Endothelial cell of umbilical vein (primary cell): Measurements from ENCODE around the gene EPB41L1. TPM values are rescaled to one million over a fixed set of nuclear protein-coding genes. Genes with fewer than 3 reads are reported as not detected.

Experiments
- BruUV-seq: library from RNA; stranded (reverse); fragments of 400-500 nt; replicated peaks from 2 replicates; lab custom pipeline; 2021; lab: Mats Ljungman, UMichigan
- CTCF ChIA-PET: fragments of 300-600, 350-600 bp; sonication (Branson Sonifier 250); formaldehyde crosslinking; loops from one replicate; lab custom pipeline; 2021; ENCODE audit warnings: antibody characterized with exemption, inconsistent platforms; lab: Charles Lee
- POLR2A ChIA-PET: fragments of 300-600, 350-600 bp; sonication (Branson Sonifier 250); formaldehyde crosslinking; loops from one replicate; lab custom pipeline; 2021; ENCODE audit warnings: antibody characterized with exemption, inconsistent platforms; lab: Charles Lee
- DNase-seq: peaks from one replicate; pipeline ENCODE4 v3.0.0-alpha.2; 2011; ENCODE audit warnings: low read depth, low spot score
- FAIRE-seq: peaks from 2 replicates; lab custom pipeline; 2011; peaks lifted over from hg19 to GRCh38; lab: Jason Lieb, UNC
- H2AFZ ChIP-seq: 2 replicates; pipeline ENCODE4 v1.6.0; 2012; ENCODE audit warnings: low read depth, low read length, control low read depth, inconsistent platforms
- H3K27ac ChIP-seq: 2 replicates; pipeline ENCODE4 v1.5.1; 2011; ENCODE audit warnings: low read depth, mild to moderate bottlenecking, control low read depth, low read length, moderate library complexity; ENCODE audit not compliant: insufficient read depth
- H3K27me3 ChIP-seq, 2 experiments: 2 replicates each; pipeline versions ENCODE4 v1.6.0 to v1.6.1; 2011; ENCODE audit warnings: low read length in 2 of 2, mixed read lengths in 1 of 2; ENCODE audit not compliant: control insufficient read depth in 2 of 2, insufficient read depth in 2 of 2
- H3K36me3 ChIP-seq, 2 experiments: 2 replicates in 1 of 2; 3 replicates in 1 of 2; pipeline ENCODE4 v1.5.1; 2011; ENCODE audit warnings: low read length in 2 of 2, mild to moderate bottlenecking in 1 of 2, moderate library complexity in 1 of 2; ENCODE audit not compliant: control insufficient read depth in 2 of 2, insufficient read depth in 2 of 2; ENCODE audit errors: extremely low read depth in 1 of 2
- H3K4me1 ChIP-seq: 3 replicates; pipeline ENCODE4 v1.5.1; 2011; ENCODE audit warnings: mild to moderate bottlenecking, low read length; ENCODE audit not compliant: control insufficient read depth, insufficient read depth; ENCODE audit errors: extremely low read depth
- H3K4me2 ChIP-seq: 2 replicates; pipeline ENCODE4 v1.6.1; 2011; ENCODE audit warnings: low read length, control low read depth, mixed read lengths; ENCODE audit not compliant: insufficient read depth
- H3K4me3 ChIP-seq, 3 experiments: fragments of 200-600 bp in 1 of 3; sonication (generic), shearing (Covaris generic) in 1 of 3; replicated peaks in 1 of 3; 2 replicates each; pipeline ENCODE4 v1.5.1; 2011 to 2016; ENCODE audit warnings: control low read depth in 3 of 3, low read length in 3 of 3, mild to moderate bottlenecking in 2 of 3, inconsistent platforms in 1 of 3, low read depth in 1 of 3, moderate library complexity in 1 of 3; ENCODE audit not compliant: insufficient read depth in 1 of 3
- H3K79me2 ChIP-seq: 2 replicates; pipeline ENCODE4 v1.6.0; 2012; ENCODE audit warnings: low read length, inconsistent platforms; ENCODE audit not compliant: control insufficient read depth, insufficient read depth
- H3K9ac ChIP-seq: replicated peaks from 2 replicates; pipeline ENCODE3; 2011; ENCODE audit warnings: low read length, control low read depth; ENCODE audit not compliant: insufficient read depth; ENCODE audit errors: extremely low read depth
- H3K9me1 ChIP-seq: replicated peaks from 3 replicates; pipeline ENCODE4 v1.6.0; 2011; ENCODE audit warnings: mild to moderate bottlenecking, low read length; ENCODE audit not compliant: control insufficient read depth, insufficient read depth; ENCODE audit errors: extremely low read depth
- H3K9me3 ChIP-seq: replicated peaks from 2 replicates; pipeline ENCODE4 v1.5.1; 2012; ENCODE audit warnings: low read length, inconsistent platforms; ENCODE audit not compliant: control insufficient read depth, insufficient read depth
- H4K20me1 ChIP-seq: replicated peaks from 2 replicates; pipeline ENCODE3; 2011; ENCODE audit warnings: mild to moderate bottlenecking, low read length; ENCODE audit not compliant: control insufficient read depth, insufficient read depth; ENCODE audit errors: extremely low read depth
- CTCF ChIP-seq, 2 donors: IDR thresholded peaks; 1 replicate in 1 of 2; 2 replicates in 1 of 2; pipeline ENCODE4 v1.5.1; 2011; ENCODE audit warnings: low read length in 2 of 2, mild to moderate bottlenecking in 2 of 2, moderate library complexity in 2 of 2, control low read depth in 1 of 2, inconsistent platforms in 1 of 2, low read depth in 1 of 2; ENCODE audit not compliant: insufficient read depth in 1 of 2; ENCODE audit errors: extremely low read depth in 1 of 2
- EZH2 ChIP-seq: IDR thresholded peaks from 2 replicates; pipeline ENCODE4 v1.6.1; 2012; ENCODE audit warnings: borderline replicate concordance, low read depth, mild to moderate bottlenecking, moderate library complexity, low read length, inconsistent platforms; ENCODE audit not compliant: severe bottlenecking
- FOS ChIP-seq: IDR thresholded peaks from 2 replicates; pipeline ENCODE4 v1.6.1; 2011; ENCODE audit warnings: mild to moderate bottlenecking, low read length, moderate library complexity, borderline replicate concordance; ENCODE audit not compliant: insufficient read depth
- GATA2 ChIP-seq: IDR thresholded peaks from 2 replicates; pipeline ENCODE4 v1.7.0; 2011; ENCODE audit warnings: low read depth, mild to moderate bottlenecking, moderate library complexity, mixed read lengths, low read length; ENCODE audit not compliant: insufficient read length, insufficient read depth
- JUN ChIP-seq: IDR thresholded peaks from 2 replicates; pipeline ENCODE4 v1.6.1; 2011; ENCODE audit warnings: borderline replicate concordance, low read depth; ENCODE audit not compliant: insufficient read length, insufficient read depth
- MAX ChIP-seq: IDR thresholded peaks from 2 replicates; pipeline ENCODE4 v1.6.1; 2011; ENCODE audit not compliant: insufficient read depth, insufficient read length
- MYC ChIP-seq: IDR thresholded peaks from one replicate; pipeline ENCODE4 v1.6.1; 2011; ENCODE audit warnings: mild to moderate bottlenecking, low read depth, low read length
- POLR2A ChIP-seq: IDR thresholded peaks from 2 replicates; pipeline ENCODE4 v1.6.1; 2012; ENCODE audit warnings: low read depth, mild to moderate bottlenecking, control low read depth, low read length
- POLR2AphosphoS5 ChIP-seq: IDR thresholded peaks from 2 replicates; pipeline ENCODE4 v1.6.1; 2012; ENCODE audit warnings: low read depth, mild to moderate bottlenecking, control low read depth, low read length, moderate library complexity; ENCODE audit not compliant: insufficient read depth
- dilution Hi-C: fragments of 300-500 bp; cut with MboI; formaldehyde crosslinking; loops from one replicate; pipeline ENCODE4 v1.15.0; 2019; ENCODE audit warnings: low sequenced_read_pairs; ENCODE audit not compliant: extremely low pct_ligation_motif_present
- intact Hi-C: fragments of 100-400 bp; cut with micrococcal nuclease; formaldehyde crosslinking; loops from one replicate; pipeline ENCODE4 v1.10.0; 2022
- polyA plus RNA-seq, 4 experiments: library from polyadenylated mRNA; depleted of rRNA in 3 of 4; stranded (reverse) in 3 of 4; unstranded in 1 of 4; fragments of >200 nt; gene quantifications; 2 replicates each; pipeline versions ENCODE4 v1.2.1 to v1.2.3, GENCODE V29; 2011 to 2012; ENCODE audit warnings: missing spikeins in 1 of 4
- total RNA-seq: library from RNA; stranded (reverse); gene quantifications from 2 replicates; pipeline ENCODE4 v1.2.3, GENCODE V29; 2021

EPB41L1 gene
- total and polyA plus RNA-seq, 2 donors (not counting 3 experiments of a cell fraction or from before 2014, with no cell fraction given), result 6.1 to 12.2 TPM

GRCh38 chr20:36260316-36260715, 105.8 kb downstream of the EPB41L1 start:
- BruUV-seq, result no TSS peak
- intact Hi-C loops (no loop called here), dilution Hi-C loops (no loop called here)
- H3K27me3 ChIP-seq, result no peaks in the 10 kb centered on the region
- no peaks in the 10 kb centered on the region for H3K4me1 ChIP-seq
- no peak overlapping the region for H3K4me3 ChIP-seq
- no peak overlapping the region for H3K9ac ChIP-seq
- DNase-seq, result no peak
- peaks cover 3 to 8% of the 10 kb centered on the region in 2 experiments for H3K36me3 ChIP-seq
- H2AFZ ChIP-seq, result no peak overlapping the region
- H3K27ac ChIP-seq, result no peak overlapping the region
- ChIA-PET POLR2A (no interaction called here), CTCF (interaction anchor here (0.7 to 1.3 kb wide), 2 partner anchors 58 to 279 kb away, joined by 3 to 4 read pairs; no protein-coding TSS in a partner anchor)
- H3K9me1 ChIP-seq, result no peaks in the 10 kb centered on the region
- H4K20me1 ChIP-seq, result no peaks in the 10 kb centered on the region
- H3K9me3 ChIP-seq, result no peaks in the 10 kb centered on the region
- no peak overlapping the region for H3K4me2 ChIP-seq
- FAIRE-seq, result no peak
- H3K79me2 ChIP-seq, result no peaks in the 10 kb centered on the region
- TF ChIP-seq POLR2A (no peak), GATA2 (no peak), EZH2 (no peak), JUN (no peak), MAX (no peak), POLR2AphosphoS5 (no peak), MYC (no peak), FOS (no peak), CTCF (IDR thresholded peaks at IDR 0.05; ENCODE audit: extremely low read depth in 1 of 2, insufficient read depth in 1 of 2, low read depth in 1 of 2, low read length in 2 of 2) (no peak)
